ENCODE results near the gene TADA1.
A peak's percentile ranks its signal among the peaks of the same experiment; 100 is the strongest.

The TADA1 gene, protein sequence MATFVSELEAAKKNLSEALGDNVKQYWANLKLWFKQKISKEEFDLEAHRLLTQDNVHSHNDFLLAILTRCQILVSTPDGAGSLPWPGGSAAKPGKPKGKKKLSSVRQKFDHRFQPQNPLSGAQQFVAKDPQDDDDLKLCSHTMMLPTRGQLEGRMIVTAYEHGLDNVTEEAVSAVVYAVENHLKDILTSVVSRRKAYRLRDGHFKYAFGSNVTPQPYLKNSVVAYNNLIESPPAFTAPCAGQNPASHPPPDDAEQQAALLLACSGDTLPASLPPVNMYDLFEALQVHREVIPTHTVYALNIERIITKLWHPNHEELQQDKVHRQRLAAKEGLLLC

DNA sequence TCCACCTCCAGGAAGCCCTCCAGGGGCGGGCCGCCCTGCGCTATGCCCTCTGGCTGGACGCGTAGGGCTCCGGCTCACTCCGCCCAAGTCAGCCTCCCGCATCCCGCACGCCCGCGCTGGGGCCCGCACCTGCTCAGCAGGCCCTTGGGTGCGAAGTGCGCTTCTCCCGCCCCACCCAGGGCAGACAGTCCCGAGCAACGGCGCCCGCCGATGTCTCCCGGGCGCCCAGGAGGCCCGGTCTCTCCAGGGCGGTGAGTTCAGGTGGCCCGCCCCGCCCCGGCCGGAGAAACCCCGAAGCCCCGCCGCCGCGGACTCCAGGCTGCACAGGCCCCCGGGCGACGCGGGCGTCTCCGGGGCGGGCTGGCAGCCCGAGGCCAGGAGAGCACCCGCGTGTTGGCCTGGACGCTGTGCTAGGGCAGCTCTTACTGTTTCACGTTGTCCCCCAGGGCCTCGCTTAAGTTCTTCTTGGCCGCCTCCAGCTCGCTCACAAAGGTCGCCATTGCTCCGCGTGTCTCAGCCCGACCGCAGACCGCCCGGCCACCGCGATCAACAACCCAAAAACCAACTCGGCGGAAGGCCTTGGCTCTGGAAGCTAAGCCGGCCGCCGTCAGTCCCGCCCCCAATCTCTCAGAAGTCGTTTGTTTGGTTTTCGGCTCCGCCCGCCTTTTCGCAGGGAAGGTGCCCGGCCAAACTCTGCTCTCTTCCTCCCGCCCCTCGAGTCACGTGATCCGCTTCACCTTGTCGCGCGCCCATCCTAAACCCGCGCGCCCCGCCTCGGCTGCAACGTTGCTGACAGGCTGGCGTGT, at the start of gene TADA1:
Gene TADA1, minus strand, starts transcription at position 531 of the 806 bp plus-strand sequence. Its CDS starts 31 bp downstream, at position 500.
- peak; percentile 98 to 99 for DNase-seq

- peak; percentile 14 to 22 for DNase-seq
These were observed 48.9 kb upstream of the TADA1 start for GRCh38 chr1:166924823-166925541.

DNA sequence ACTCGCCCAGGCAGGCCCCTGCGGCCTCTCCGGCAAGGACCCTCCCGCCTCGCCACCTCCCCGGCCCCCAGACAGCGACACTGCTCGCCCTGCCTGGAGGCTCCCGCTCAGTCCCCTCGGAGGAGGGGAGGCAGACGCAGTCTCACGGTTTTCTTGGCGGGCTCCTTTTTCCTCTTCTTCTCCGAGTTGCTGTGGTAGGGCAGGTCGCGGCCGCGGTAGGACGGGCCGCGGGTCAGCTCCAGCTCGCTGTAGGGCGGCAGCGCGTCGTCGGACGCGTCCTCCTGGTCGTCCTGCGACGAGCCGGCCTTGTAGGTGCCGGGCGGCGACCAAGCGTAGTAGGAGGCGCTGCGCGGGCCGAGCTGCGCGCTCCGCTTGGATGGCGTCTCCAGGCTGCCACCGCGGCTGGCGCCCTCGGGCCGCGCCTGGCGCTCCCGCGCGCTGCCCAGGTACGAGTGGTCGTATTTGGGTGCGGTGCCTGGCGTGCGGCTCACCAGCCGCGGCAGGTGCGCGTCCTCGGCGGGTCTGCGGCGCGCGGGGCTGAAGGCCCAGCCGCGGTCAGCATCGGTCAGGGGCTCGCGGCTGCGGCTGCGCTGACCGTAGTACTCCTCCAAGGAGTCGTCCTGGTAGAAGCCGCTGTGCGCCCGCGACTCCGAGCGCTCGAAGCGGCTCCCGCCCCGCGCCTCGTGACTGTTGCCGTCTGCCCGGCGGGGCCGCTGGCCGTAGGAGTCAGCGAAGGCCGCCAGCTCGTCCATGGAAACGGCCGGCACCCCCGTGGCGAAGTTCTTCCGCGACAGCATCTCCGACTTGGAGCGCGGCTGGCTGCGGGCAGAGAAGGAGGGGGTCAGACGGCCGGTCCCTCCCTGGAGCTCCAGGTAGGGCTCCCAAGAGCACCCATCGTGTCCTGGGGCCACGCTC, 44.8 kb upstream of the TADA1 start:
- no peak for DNase-seq

- no peak for DNase-seq
These were observed 42.9 kb upstream of the TADA1 start for GRCh38 chr1:166918956-166919316.

DNA sequence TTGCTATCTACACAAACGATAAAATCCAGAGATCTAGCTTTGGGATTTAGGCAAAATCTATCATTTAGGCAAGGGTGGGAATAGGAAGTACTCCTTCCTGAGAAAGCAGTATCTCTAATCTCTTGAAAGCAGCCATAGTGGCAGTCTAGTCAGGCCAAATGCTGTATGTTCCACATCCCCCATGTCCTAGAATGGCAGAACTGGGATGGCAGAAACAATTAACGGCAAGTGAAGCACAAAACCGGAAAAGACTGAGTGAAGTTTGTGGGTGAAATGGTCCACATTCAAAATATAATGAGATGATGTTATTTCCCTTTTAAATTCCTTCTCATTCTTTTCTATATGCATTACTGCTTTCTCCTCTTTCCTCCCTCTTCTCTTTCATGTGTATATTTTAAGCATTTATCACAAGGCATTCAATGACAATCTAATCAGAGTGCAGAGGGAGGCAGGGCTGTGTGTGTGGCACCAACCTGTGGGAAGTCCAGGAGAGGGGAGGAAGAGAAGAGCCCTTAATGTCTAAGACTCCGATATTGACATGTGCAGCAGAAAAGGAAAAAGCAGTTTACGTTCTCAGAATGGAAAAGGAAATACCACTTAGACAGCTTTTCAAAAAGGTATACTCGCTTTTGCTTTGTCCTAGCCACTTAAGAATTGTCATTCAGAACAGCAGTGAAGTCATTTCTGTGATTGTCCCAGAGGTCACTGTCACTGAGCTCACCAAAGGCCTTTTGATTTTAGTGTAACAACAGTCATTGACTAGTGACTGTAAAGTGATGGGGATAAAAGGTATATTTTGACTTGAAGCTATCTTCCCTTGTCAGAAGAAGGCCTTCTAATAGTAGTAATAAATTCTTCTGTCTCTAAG, 42.3 kb upstream of the TADA1 start:
- no peak for DNase-seq

- DNase-seq = no peak
These were observed 39.9 kb upstream of the TADA1 start for GRCh38 chr1:166915941-166916340.

GRCh38 chr1:166915042-166915441, 39.0 kb upstream of the TADA1 start:
- no peak for DNase-seq

GRCh38 chr1:166914111-166914510, 38.0 kb upstream of the TADA1 start:
- DNase-seq = no peak

DNA sequence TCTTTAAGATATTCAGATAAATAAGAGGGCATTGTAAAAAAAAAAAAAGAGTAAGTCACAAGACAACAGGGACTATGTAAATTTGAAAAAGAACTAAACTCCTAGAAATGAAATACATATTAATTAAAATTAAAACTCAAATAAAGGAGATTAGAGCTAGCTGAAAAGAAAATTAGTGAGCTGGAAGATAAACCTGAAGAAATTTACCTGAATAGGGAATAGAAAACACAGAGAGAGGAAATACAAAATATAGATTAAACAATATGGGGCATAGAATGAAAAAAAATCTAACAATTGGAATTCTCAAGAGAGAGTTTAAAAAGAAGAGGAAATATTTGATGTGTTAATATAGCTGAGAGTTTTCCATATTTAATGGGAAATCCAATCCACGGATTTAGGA, 35.6 kb upstream of the TADA1 start:
- DNase-seq = no peak

- peak; percentile 71 to 85 for DNase-seq
These were observed 34.4 kb upstream of the TADA1 start for GRCh38 chr1:166910396-166910994.

DNA sequence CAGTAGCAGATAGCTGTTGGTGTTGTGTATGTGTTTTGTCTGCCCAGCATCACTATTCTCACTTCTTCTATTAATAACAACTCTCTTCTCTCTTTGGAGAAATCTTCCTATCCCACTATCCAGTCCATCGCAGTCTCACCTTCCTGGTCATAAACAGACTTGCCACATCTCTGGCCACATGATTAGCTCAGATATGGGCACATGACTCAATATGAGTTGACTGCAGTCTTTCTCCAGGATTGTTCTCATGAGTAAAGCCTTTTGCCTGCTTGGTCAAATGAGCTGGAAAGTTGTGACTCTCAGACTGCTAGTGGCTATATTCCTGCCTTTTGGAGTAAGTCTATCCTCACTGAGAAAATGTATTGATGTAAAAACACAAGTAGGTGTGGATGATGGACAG, 32.9 kb upstream of the TADA1 start:
- no peak for DNase-seq

GRCh38 chr1:166907763-166908162, 31.7 kb upstream of the TADA1 start:
- no peak for DNase-seq

DNA sequence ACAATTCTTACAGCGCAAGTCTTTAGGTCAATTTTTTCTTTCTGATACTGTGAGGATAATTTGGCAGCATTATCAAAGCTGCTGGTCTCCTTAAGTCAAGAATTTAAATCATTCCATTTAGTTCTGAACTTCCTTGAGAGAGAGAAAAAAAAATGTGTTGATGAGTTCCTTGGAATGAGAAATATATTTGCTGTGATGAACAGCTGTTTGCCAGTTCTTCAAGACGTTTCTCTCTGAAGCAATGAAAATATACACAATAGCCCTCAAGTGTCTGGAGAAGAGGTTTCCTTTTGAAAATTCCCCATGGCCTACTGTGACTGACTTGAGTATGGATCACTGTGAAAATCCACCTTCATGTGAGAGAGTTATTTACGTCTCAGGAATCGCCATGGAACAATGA, 31.0 kb upstream of the TADA1 start:
- no peak for DNase-seq

- DNase-seq = no peak
These were observed 30.6 kb upstream of the TADA1 start for GRCh38 chr1:166906647-166907046.

DNA sequence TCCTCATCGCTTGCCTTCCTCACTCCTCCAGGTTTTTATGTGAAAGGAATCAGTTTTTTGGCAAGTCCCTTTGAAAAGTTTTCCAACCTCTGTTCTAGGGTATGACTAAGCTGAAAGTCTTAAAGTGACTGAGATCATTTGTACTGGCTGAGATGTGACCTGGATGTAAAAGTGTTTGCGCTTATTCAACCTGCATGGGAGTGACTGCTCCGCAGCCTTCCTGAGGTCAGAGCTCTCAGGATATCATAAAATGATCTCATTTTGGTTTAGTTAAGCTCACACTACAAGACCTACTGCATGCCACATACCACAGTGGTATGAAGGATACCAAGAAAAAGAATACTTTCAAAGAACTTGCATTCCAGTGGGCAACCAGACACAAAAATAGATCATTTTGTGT, 29.8 kb upstream of the TADA1 start:
- no peak for DNase-seq

- no peak for DNase-seq
These were observed 29.1 kb upstream of the TADA1 start for GRCh38 chr1:166905136-166905535.

GRCh38 chr1:166903232-166903631, 27.2 kb upstream of the TADA1 start:
- peak; percentile 52 to 57 for DNase-seq

GRCh38 chr1:166902279-166902678, 26.2 kb upstream of the TADA1 start:
- DNase-seq = peak; percentile 97

DNA sequence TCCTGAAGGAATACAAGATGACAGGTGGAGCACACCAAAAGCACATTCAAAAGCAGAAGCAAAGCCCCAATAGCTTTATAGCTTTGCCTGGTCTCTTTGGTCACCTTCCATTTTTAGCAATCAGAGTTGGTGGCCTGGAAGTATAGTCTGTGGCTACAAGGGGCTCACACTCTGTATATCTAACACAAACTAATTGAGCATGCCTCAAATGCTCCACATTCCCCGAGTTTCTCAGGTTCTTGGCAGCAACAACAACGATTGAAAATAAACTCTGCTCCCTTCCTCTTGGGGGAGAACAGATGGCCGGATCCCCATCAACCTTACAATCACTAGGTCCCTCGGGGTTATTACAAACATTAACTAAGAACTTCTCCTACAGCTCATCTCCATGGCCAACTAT, 24.9 kb upstream of the TADA1 start:
- DNase-seq = no peak

- DNase-seq = no peak
These were observed 23.7 kb upstream of the TADA1 start for GRCh38 chr1:166899769-166900168.

DNA sequence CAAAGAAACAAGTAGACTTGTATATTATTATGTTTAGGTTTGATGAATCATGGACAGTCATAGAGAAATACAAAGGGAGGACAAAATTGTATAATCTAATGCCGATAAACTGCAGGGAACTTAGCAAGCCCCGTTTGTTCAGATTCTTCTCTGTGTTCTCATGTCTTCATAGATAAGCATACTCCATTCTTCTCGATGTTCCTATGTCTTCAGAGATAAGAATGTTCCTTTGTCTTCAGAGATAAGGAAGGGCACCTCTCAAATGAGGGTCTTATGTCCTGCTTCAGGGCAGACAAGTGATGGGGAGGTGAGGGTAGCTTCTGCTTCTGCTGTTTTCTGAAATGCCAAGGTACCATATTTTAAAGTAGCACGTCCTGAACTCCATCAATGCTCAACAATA, 19.7 kb upstream of the TADA1 start:
- no peak for DNase-seq

Data from AML-193 (cell line).